IMR-90 (cell line): ENCODE measurements around the gene CNOT10. TPM values are rescaled to one million over a fixed set of nuclear protein-coding genes. Genes with fewer than 3 reads are reported as not detected.

ENCODE experiments used
- ATAC-seq: fragments of 200-7000 bp; cut with Tn5 transposase; 2 replicates; pipeline ENCODE4 v1.9.1; 2020; ENCODE audit warnings: low read depth, mild to moderate bottlenecking, moderate library complexity
- BruUV-seq: library from RNA; stranded (reverse); fragments of 400-500 nt; replicated peaks from 2 replicates; lab custom pipeline; 2021; lab: Mats Ljungman, UMichigan
- CTCF ChIA-PET: fragments of 300-600 bp; formaldehyde crosslinking; extraction: SDS; loops from one replicate; lab custom pipeline; 2021; ENCODE audit warnings: antibody characterized with exemption; lab: Yijun Ruan, JAX
- POLR2A ChIA-PET: fragments of 300-600 bp; sonication (Branson Sonifier 250); formaldehyde crosslinking; loops from one replicate; lab custom pipeline; 2022; ENCODE audit warnings: antibody characterized with exemption; ENCODE audit not compliant: unreplicated experiment; lab: Charles Lee
- DNase-seq: peaks from one replicate; pipeline ENCODE4 v3.0.0; 2013
- H2AFZ ChIP-seq: replicated peaks from 2 replicates; pipeline ENCODE3; 2013; ENCODE audit warnings: low read length, mild to moderate bottlenecking; ENCODE audit not compliant: poor library complexity
- H2AK5ac ChIP-seq: 2 replicates; pipeline ENCODE4 v1.6.1; 2013; ENCODE audit warnings: low read depth, low read length, inconsistent platforms
- H2AK9ac ChIP-seq: replicated peaks from 2 replicates; pipeline ENCODE3; 2013; ENCODE audit warnings: mild to moderate bottlenecking, low read depth, low read length, moderate library complexity; ENCODE audit not compliant: poor library complexity
- H2BK120ac ChIP-seq: 2 replicates; pipeline ENCODE4 v1.6.1; 2013; ENCODE audit warnings: low read depth, low read length, inconsistent platforms
- H2BK15ac ChIP-seq: 3 replicates; pipeline ENCODE4 v1.6.1; 2013; ENCODE audit warnings: low read depth, low read length, inconsistent platforms
- H2BK20ac ChIP-seq: 2 replicates; pipeline ENCODE4 v1.6.1; 2013; ENCODE audit warnings: low read depth, mild to moderate bottlenecking, inconsistent platforms, low read length, moderate library complexity
- H2BK5ac ChIP-seq: 2 replicates; pipeline ENCODE4 v1.6.1; 2013; ENCODE audit warnings: mild to moderate bottlenecking, low read depth, low read length, inconsistent platforms; ENCODE audit not compliant: poor library complexity, severe bottlenecking
- H3K14ac ChIP-seq: replicated peaks from 2 replicates; pipeline ENCODE4 v1.6.1; 2013; ENCODE audit warnings: low read depth, low read length, inconsistent platforms
- H3K18ac ChIP-seq: 2 replicates; pipeline ENCODE4 v1.6.1; 2013; ENCODE audit warnings: low read depth, low read length, control low read depth
- H3K23ac ChIP-seq: 2 replicates; pipeline ENCODE4 v1.6.1; 2013; ENCODE audit warnings: low read depth, low read length, inconsistent platforms
- H3K27ac ChIP-seq: 2 replicates; pipeline ENCODE4 v1.5.1; 2013; ENCODE audit warnings: mild to moderate bottlenecking, control low read depth, low read length; ENCODE audit not compliant: insufficient read depth
- H3K27me3 ChIP-seq: 2 replicates; pipeline ENCODE4 v1.6.1; 2013; ENCODE audit warnings: low read length; ENCODE audit not compliant: control insufficient read depth, insufficient read depth
- H3K36me3 ChIP-seq: 2 replicates; pipeline ENCODE4 v1.6.1; 2013; ENCODE audit warnings: low read length, mixed read lengths; ENCODE audit not compliant: control insufficient read depth, insufficient read depth
- H3K4ac ChIP-seq: 2 replicates; pipeline ENCODE4 v1.6.1; 2013; ENCODE audit warnings: low read depth, low read length, inconsistent platforms
- H3K4me1 ChIP-seq: 2 replicates; pipeline ENCODE4 v1.6.1; 2013; ENCODE audit warnings: low read length, mixed read lengths; ENCODE audit not compliant: control insufficient read depth, insufficient read depth
- H3K4me2 ChIP-seq: 2 replicates; pipeline ENCODE4 v1.6.1; 2013; ENCODE audit warnings: low read depth, mild to moderate bottlenecking, control low read depth, low read length, moderate library complexity
- H3K4me3 ChIP-seq: 2 replicates; pipeline ENCODE4 v1.5.1; 2013; ENCODE audit warnings: low read depth, mild to moderate bottlenecking, control low read depth, low read length, moderate library complexity; ENCODE audit not compliant: insufficient read depth
- H3K56ac ChIP-seq: 2 replicates; pipeline ENCODE4 v1.6.1; 2013; ENCODE audit warnings: low read length, inconsistent platforms; ENCODE audit not compliant: insufficient read depth; ENCODE audit errors: extremely low read depth
- H3K79me1 ChIP-seq, 2 experiments: 2 replicates each; pipeline ENCODE4 v1.6.1; 2013; ENCODE audit warnings: low read length in 2 of 2, inconsistent platforms in 1 of 2, low read depth in 1 of 2
- H3K9ac ChIP-seq: 2 replicates; pipeline ENCODE4 v1.6.1; 2013; ENCODE audit warnings: low read depth, low read length, control low read depth
- H3K9me1 ChIP-seq: 2 replicates; pipeline ENCODE4 v1.6.1; 2013; ENCODE audit warnings: low read length, inconsistent platforms; ENCODE audit not compliant: insufficient read depth
- H3K9me3 ChIP-seq: 2 replicates; pipeline ENCODE4 v1.6.1; 2013; ENCODE audit warnings: low read length; ENCODE audit not compliant: control insufficient read depth, insufficient read depth
- H4K20me1 ChIP-seq: 2 replicates; pipeline ENCODE4 v1.6.1; 2013; ENCODE audit warnings: low read length, inconsistent platforms; ENCODE audit not compliant: insufficient read depth
- H4K5ac ChIP-seq: 2 replicates; pipeline ENCODE4 v1.6.1; 2013; ENCODE audit warnings: mild to moderate bottlenecking, low read depth, low read length, control low read depth
- H4K8ac ChIP-seq, 2 experiments: 2 replicates each; pipeline ENCODE4 v1.6.1; 2013; ENCODE audit warnings: low read depth in 2 of 2, low read length in 2 of 2, control low read depth in 1 of 2, inconsistent platforms in 1 of 2
- H4K91ac ChIP-seq: 2 replicates; pipeline ENCODE4 v1.6.1; 2013; ENCODE audit warnings: low read depth, low read length, inconsistent platforms; ENCODE audit not compliant: insufficient read depth
- CHD1 ChIP-seq: IDR thresholded peaks from 2 replicates; pipeline ENCODE4 v1.6.1; 2012; ENCODE audit warnings: low read depth, low read length, improper control_type of control experiment
- CTCF ChIP-seq: conservative IDR thresholded peaks from 2 replicates; pipeline ENCODE4 v1.5.1; 2012; ENCODE audit warnings: mild to moderate bottlenecking, low read depth, low read length, improper control_type of control experiment
- WGBS, 2 experiments: methylation state at CpG; one replicate each; pipeline versions ENCODE4 v1.1.5 to v1.1.7; 2013; ENCODE audit warnings: missing lambda C conversion rate in 2 of 2; ENCODE audit not compliant: insufficient read length in 1 of 2; ENCODE audit errors: extremely low coverage in 2 of 2; 5-methylcytosine and 5-hydroxymethylcytosine counted together
- dilution Hi-C: fragments of 300-500 bp; cut with HindIII; formaldehyde crosslinking; loops from one replicate; pipeline ENCODE4 v1.14.3; 2018; ENCODE audit warnings: low sequenced_read_pairs; ENCODE audit not compliant: unreplicated experiment
- in situ Hi-C: fragments of 300-500 bp; cut with MboI; formaldehyde crosslinking; loops from 3 replicates; pipeline ENCODE4 v1.14.3; 2019; ENCODE audit warnings: low sequenced_read_pairs, inconsistent platforms, mixed read lengths
- intact Hi-C: fragments of 100-400 bp; cut with micrococcal nuclease; formaldehyde crosslinking; loops from 2 replicates; pipeline ENCODE4 v1.10.0; 2022
- polyA plus RNA-seq, 3 experiments: library from polyadenylated mRNA; depleted of rRNA; stranded (reverse); fragments of >200 nt; gene quantifications; 2 replicates each; pipeline ENCODE4 v1.2.3, GENCODE V29; 2012; ENCODE audit warnings: low replicate concordance in 1 of 3
- total RNA-seq: library from RNA; depleted of rRNA; stranded (reverse); fragments of >200 nt; gene quantifications from 2 replicates; pipeline ENCODE4 v1.2.3, GENCODE V29; 2012

The CNOT10 gene
- total and polyA plus RNA-seq, 2 of the 4 experiments (the other 2 are of a cell fraction): 15.8 to 20.4 TPM

GRCh38 chr3:32685543-32686185, 676 bp downstream of the CNOT10 start:
- peak overlapping the region; percentile 81 for H3K9ac ChIP-seq
- H2BK15ac ChIP-seq: no peak overlapping the region
- H3K23ac ChIP-seq: peak overlapping the region; percentile 6; the same call in 1 of the 2 replicates
- no peak overlapping the region; the same call in 1 of the 2 replicates for H4K5ac ChIP-seq
- H4K20me1 ChIP-seq: no peaks in the 10 kb centered on the region; the same call in 1 of the 2 replicates
- H3K36me3 ChIP-seq: 0 out of 2 replicates have a peak, but pooled peaks cover 1% of the 10 kb centered on the region
- no TSS peak for BruUV-seq
- in situ Hi-C loops: no loop called here
- H4K8ac ChIP-seq: peak overlapping the region; percentile 76; a peak in 2 of 4 replicates
- H2AK9ac ChIP-seq: peak overlapping the region; percentile 95
- H3K4ac ChIP-seq: peak overlapping the region; percentile 75
- CTCF ChIA-PET: no interaction called here
- H3K56ac ChIP-seq: no peak overlapping the region
- H2AFZ ChIP-seq: peak overlapping the region; percentile 99
- H2AK5ac ChIP-seq: peak overlapping the region; percentile 37; the same call in 1 of the 2 replicates
- peaks cover 20 to 36% of the 10 kb centered on the region in 2 experiments for H3K79me1 ChIP-seq
- peak overlapping the region; percentile 53 for H2BK5ac ChIP-seq
- peaks cover 8% of the 10 kb centered on the region for H3K9me1 ChIP-seq
- H3K4me2 ChIP-seq: peak overlapping the region; percentile 97
- H3K14ac ChIP-seq: peak overlapping the region; percentile 3; the same call in 1 of the 2 replicates
- intact Hi-C loops: no loop called here
- TF ChIP-seq CHD1: no peak
- no peak for TF ChIP-seq CTCF
- H3K9me3 ChIP-seq: no peaks in the 10 kb centered on the region
- no peak; the same call in 1 of the 2 replicates for ATAC-seq
- H3K27me3 ChIP-seq: no peaks in the 10 kb centered on the region
- dilution Hi-C loops: no loop called here
- DNase-seq: peak; percentile 13
- H3K4me3 ChIP-seq: peak overlapping the region; percentile 76
- no peak overlapping the region for H4K91ac ChIP-seq
- H3K18ac ChIP-seq: no peak overlapping the region; the same call in 1 of the 2 replicates
- H3K4me1 ChIP-seq: no peaks in the 10 kb centered on the region
- no peak overlapping the region for H2BK20ac ChIP-seq
- WGBS, 2 experiments: 0% methylated on average over 12 of the region's 26 CpGs; no CpG with 5 or more reads in 1 of the 2 experiments
- H3K27ac ChIP-seq: peak overlapping the region; percentile 75
- POLR2A ChIA-PET: interaction anchor here (0.6 to 0.7 kb wide), 2 partner anchors 32 to 174 kb away, joined by 7 to 8 read pairs; no protein-coding TSS in a partner anchor
- no peak overlapping the region for H2BK120ac ChIP-seq
